Mucosa of rectum (tissue), 2 donors: ENCODE data around the gene C1RL.
"Not testable (repeated sequence)": the region's sequence is repeated elsewhere in the genome, so short reads cannot be mapped to it uniquely, and the experiment has no call there.

Experiments
- H3K27ac ChIP-seq, 2 donors: one replicate each; pipeline ENCODE4 v1.7.0; 2013; ENCODE audit warnings: inconsistent platforms in 2 of 2, low read depth in 2 of 2, low read length in 2 of 2
- H3K27me3 ChIP-seq, 2 donors: one replicate each; pipeline ENCODE4 v1.7.0; 2013; ENCODE audit warnings: low read length in 2 of 2; ENCODE audit not compliant: control insufficient read depth in 2 of 2, insufficient read depth in 2 of 2
- H3K36me3 ChIP-seq, 2 donors: one replicate each; pipeline ENCODE4 v1.7.0; 2013; ENCODE audit warnings: low read length in 2 of 2; ENCODE audit not compliant: control insufficient read depth in 2 of 2, insufficient read depth in 2 of 2
- H3K4me1 ChIP-seq, 2 donors: one replicate each; pipeline ENCODE4 v1.7.0; 2013; ENCODE audit warnings: low read length in 2 of 2, mild to moderate bottlenecking in 1 of 2; ENCODE audit not compliant: control insufficient read depth in 2 of 2, insufficient read depth in 2 of 2
- H3K4me3 ChIP-seq, 2 donors: one replicate each; pipeline ENCODE4 v1.7.0; 2013; ENCODE audit warnings: low read length in 2 of 2
- H3K9ac ChIP-seq, 2 donors: one replicate each; pipeline ENCODE4 v1.7.0; 2013; ENCODE audit warnings: low read length in 2 of 2, low read depth in 1 of 2, mild to moderate bottlenecking in 1 of 2
- H3K9me3 ChIP-seq, 2 donors: one replicate each; pipeline ENCODE4 v1.7.0; 2013; ENCODE audit warnings: low read length in 2 of 2; ENCODE audit not compliant: control insufficient read depth in 2 of 2
- donor health status: healthy.
- donor health status: Normal muscosa, but diverticular disease.

The C1RL gene

DNA sequence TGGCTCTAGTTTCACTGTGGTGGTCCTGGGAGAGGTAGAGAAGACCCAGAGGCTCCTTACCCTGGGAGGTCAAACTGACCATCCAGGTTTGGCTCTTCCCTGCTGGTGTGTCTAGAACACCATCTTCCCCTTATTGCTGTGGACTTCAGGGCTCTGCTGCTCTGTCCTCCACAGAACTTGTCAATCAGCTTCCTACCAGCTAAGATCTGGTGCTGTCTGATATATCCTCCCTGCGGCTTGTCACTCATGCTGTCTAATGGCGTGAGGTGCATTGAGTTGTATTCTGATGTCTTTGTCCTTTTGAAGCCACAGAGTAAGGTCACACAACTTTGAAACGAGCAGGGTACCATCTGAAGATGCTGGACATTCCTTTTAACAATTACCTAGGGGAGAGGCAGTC is 7.2 kb upstream of the C1RL start:
- Histone ChIP-seq H3K4me3 (no peak overlapping the region), H3K4me1 (no peaks in the 10 kb centered on the region), H3K9ac (no peak overlapping the region), H3K36me3 (peaks cover 0 to 4% of the 10 kb centered on the region in 2 donors), H3K27ac (no peak overlapping the region), H3K9me3 (no peaks in the 10 kb centered on the region), H3K27me3 (no peaks in the 10 kb centered on the region)

DNA sequence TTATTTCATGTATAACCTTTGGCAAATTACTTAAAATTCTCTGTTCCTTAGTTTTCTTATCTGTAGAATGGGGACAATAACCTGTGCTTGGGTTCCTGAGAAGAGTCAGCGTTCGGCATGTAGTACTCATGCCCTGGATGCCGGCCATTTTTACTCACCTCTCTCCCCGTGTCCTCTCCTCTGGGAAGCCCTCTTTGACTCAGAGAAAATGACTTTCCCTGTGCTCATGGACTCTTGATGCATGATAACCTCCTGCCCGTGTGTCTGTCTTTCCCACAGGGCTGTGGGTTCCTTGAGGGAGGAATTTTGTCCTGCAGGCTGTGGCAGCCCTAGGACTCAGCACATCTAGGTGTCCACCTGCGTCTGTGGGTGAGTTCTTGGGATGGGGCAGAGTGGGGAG is 5.8 kb upstream of the C1RL start:
- H3K27me3 ChIP-seq: no peaks in the 10 kb centered on the region
- no peaks in the 10 kb centered on the region for H3K9me3 ChIP-seq
- no peaks in the 10 kb centered on the region for H3K4me1 ChIP-seq
- no peak overlapping the region for H3K27ac ChIP-seq
- peaks cover 0 to 4% of the 10 kb centered on the region in 2 donors for H3K36me3 ChIP-seq
- H3K9ac ChIP-seq: no peak overlapping the region
- no peak overlapping the region for H3K4me3 ChIP-seq

GRCh38 chr12:7114008-7114407 is 5.0 kb upstream of the C1RL start:
- Histone ChIP-seq H3K4me1 (peaks cover 6% of the 10 kb centered on the region in 2 donors), H3K9me3 (no peaks in the 10 kb centered on the region), H3K27ac (no peak overlapping the region), H3K9ac (no peak overlapping the region), H3K4me3 (no peak overlapping the region), H3K36me3 (peaks cover 0 to 4% of the 10 kb centered on the region in 2 donors), H3K27me3 (no peaks in the 10 kb centered on the region)

- no peaks in the 10 kb centered on the region for H3K9me3 ChIP-seq
- H3K4me1 ChIP-seq: peaks cover 6 to 8% of the 10 kb centered on the region in 2 donors
- no peak overlapping the region for H3K27ac ChIP-seq
- no peak overlapping the region for H3K4me3 ChIP-seq
- H3K9ac ChIP-seq: no peak overlapping the region
- no peaks in the 10 kb centered on the region for H3K27me3 ChIP-seq
- peaks cover 0 to 4% of the 10 kb centered on the region in 2 donors for H3K36me3 ChIP-seq
These were observed 4.4 kb upstream of the C1RL start for GRCh38 chr12:7113389-7113871.

DNA sequence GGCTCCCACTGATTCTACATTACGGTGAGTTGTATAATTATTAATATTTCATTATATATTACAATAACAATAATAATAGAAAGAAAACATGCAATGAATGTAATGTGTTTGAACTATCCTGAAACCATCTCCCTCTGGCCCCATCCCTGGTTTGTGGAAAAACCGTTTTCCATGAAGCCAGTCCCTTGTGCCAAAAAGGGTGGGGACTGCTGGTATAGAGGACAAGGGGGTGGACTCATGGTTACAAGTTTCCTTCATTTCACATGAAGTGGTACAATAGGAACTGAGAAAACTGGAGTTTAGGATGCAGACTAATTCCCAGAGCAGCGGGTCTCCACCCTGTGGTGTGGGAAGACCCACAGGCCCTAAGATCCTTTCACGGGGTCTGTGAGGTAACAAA is 3.0 kb upstream of the C1RL start:
- Histone ChIP-seq H3K27me3 (no peaks in the 10 kb centered on the region), H3K9ac (no peak overlapping the region), H3K4me1 (peaks cover 9 to 10% of the 10 kb centered on the region in 2 donors), H3K4me3 (no peak overlapping the region), H3K9me3 (no peaks in the 10 kb centered on the region), H3K36me3 (peaks cover 0 to 4% of the 10 kb centered on the region in 2 donors), H3K27ac (no peak overlapping the region)

GRCh38 chr12:7110661-7111060 is 1.6 kb upstream of the C1RL start:
- Histone ChIP-seq H3K4me3 (no peak overlapping the region), H3K9me3 (no peaks in the 10 kb centered on the region), H3K27ac (no peak overlapping the region), H3K36me3 (peaks cover 0 to 3% of the 10 kb centered on the region in 2 donors), H3K27me3 (no peaks in the 10 kb centered on the region), H3K9ac (no peak overlapping the region), H3K4me1 (peaks cover 9 to 10% of the 10 kb centered on the region in 2 donors)

GRCh38 chr12:7109572-7109920 is 532 bp upstream of the C1RL start:
- peak overlapping the region; percentile 91 to 95 for H3K4me3 ChIP-seq

DNA sequence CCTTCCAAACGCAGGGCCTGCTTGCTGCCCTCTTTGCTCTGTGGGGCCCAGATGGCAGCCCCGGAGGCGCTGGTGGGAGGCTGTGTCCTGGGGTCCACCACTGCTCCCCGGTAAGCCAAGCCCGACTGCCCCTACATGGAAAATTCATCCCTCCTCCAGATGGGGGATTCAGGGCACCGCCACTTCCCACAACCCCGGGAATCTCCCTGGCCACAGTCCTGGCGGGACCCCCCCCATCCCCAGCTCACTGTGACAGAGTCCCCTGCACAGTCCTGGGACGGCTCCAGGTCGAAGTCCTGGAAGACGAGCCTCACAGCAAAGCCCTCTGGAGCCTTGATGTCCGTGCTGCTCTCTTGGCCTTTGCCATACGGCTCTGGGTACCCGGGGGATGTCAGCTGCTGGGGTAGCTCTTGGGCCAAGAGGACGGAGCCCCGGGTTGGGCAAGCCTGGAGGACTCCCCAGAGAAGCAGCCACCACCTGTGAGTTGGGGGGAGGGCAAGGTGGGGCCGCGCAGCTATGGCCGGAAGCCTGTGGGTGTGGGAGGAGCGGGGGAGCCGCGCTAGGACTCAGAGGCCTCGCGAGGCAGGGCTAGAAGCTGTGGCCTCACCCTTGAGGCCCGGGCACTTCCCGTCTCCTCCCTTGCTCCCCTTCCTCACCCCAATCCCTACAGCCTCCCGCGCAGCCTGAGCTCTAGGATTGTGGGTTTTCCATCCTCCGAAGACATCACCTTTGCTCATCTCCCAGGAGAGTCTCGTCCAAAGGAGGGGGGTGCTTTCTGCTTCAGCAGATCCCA is 815 bp downstream of the C1RL start:
- peak overlapping the region; percentile 91 to 95 for H3K4me3 ChIP-seq
- H3K9me3 ChIP-seq: no peaks in the 10 kb centered on the region
- H3K9ac ChIP-seq: peak overlapping the region; percentile 82 to 97
- no peaks in the 10 kb centered on the region for H3K27me3 ChIP-seq
- peak overlapping the region; percentile 95 to 98 for H3K27ac ChIP-seq
- H3K36me3 ChIP-seq: peaks cover 0 to 3% of the 10 kb centered on the region in 2 donors
- peaks cover 9 to 10% of the 10 kb centered on the region in 2 donors for H3K4me1 ChIP-seq

More at GRCh38 chr12:7109572-7109920, 532 bp upstream of the C1RL start:
- Histone ChIP-seq H3K36me3 (peaks cover 0 to 3% of the 10 kb centered on the region in 2 donors), H3K9ac (peak overlapping the region; percentile 75 to 82), H3K4me1 (peaks cover 9 to 10% of the 10 kb centered on the region in 2 donors), H3K27me3 (no peaks in the 10 kb centered on the region), H3K9me3 (no peaks in the 10 kb centered on the region), H3K27ac (peak overlapping the region in 1 of 2 donors; percentile 98)

DNA sequence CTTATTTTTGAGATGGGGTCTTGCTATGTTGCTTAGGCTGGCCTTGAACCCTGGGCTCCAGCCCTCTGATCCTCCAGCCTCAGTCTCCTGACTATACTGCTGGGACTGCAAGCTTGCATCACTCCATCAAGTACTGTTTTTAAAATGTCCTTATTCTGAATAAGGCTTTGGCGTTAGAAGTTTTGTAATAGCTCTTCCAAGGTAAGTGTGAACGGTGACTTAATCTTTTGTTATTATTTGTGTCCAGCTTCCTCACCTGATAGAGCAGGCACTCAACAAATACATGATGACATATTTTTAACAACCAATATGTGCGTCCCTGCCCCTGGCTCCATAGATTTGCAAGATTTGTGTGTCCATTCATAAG is 1.4 kb downstream of the C1RL start:
- peak overlapping the region; percentile 91 to 95 for H3K4me3 ChIP-seq
- H3K27ac ChIP-seq: peak overlapping the region; percentile 95 to 98
- peaks cover 0 to 3% of the 10 kb centered on the region in 2 donors for H3K36me3 ChIP-seq
- H3K27me3 ChIP-seq: no peaks in the 10 kb centered on the region
- H3K9ac ChIP-seq: peak overlapping the region; percentile 82 to 97
- H3K4me1 ChIP-seq: peaks cover 9 to 10% of the 10 kb centered on the region in 2 donors
- H3K9me3 ChIP-seq: no peaks in the 10 kb centered on the region

- H3K4me1 ChIP-seq: peaks cover 9 to 10% of the 10 kb centered on the region in 2 donors
- H3K9ac ChIP-seq, H3K4me3 ChIP-seq, H3K27me3 ChIP-seq, H3K36me3 ChIP-seq, H3K27ac ChIP-seq, H3K9me3 ChIP-seq: not testable (repeated sequence)
These were observed 1.8 kb downstream of the C1RL start for GRCh38 chr12:7107181-7107580.
